Prostate gland (tissue), 2 donors: Measurements from ENCODE around the gene MCC. TPM values are rescaled to one million over a fixed set of nuclear protein-coding genes. Genes with fewer than 3 reads are reported as not detected.

ENCODE experiments used
- DNase-seq: peaks from one replicate; pipeline ENCODE4 v3.0.0-alpha.2; 2019; ENCODE audit warnings: low spot score
- H3K27ac ChIP-seq, 2 donors: fragments of 200-600 bp; sonication (generic); 2 replicates each; pipeline ENCODE4 v1.5.1; 2017 to 2019
- H3K27me3 ChIP-seq: fragments of 200-600 bp; sonication (generic); replicated peaks from 2 replicates; pipeline ENCODE4 v1.5.1; 2019; ENCODE audit not compliant: insufficient read depth
- H3K36me3 ChIP-seq, 2 donors: fragments of 200-600 bp; sonication (generic); 1 replicate in 1 of 2; 2 replicates in 1 of 2; pipeline versions ENCODE4 v1.5.1 to v1.8.1; 2017 to 2019
- H3K4me1 ChIP-seq: fragments of 200-600 bp; sonication (generic); replicated peaks from 2 replicates; pipeline ENCODE4 v1.5.1; 2019
- H3K4me3 ChIP-seq, 2 donors: fragments of 200-600 bp; sonication (generic); 2 replicates each; pipeline ENCODE4 v1.5.1; 2017 to 2019
- H3K9me3 ChIP-seq: fragments of 200-600 bp; sonication (generic); 2 replicates; pipeline ENCODE4 v1.5.1; 2017
- CTCF ChIP-seq, 4 experiments: fragments of 200-600 bp in 2 of 4; fragments of 450-650 bp in 2 of 4; sonication (generic) in 2 of 4; IDR thresholded peaks; 1 replicate in 3 of 4; 2 replicates in 1 of 4; pipeline ENCODE4 v1.5.1; 2016 to 2019; ENCODE audit warnings: antibody characterized with exemption in 4 of 4, mild to moderate bottlenecking in 2 of 4, moderate library complexity in 2 of 4
- POLR2A ChIP-seq: fragments of 450-650 bp; IDR thresholded peaks from one replicate; pipeline ENCODE4 v1.6.1; 2016; ENCODE audit warnings: antibody characterized with exemption, mild to moderate bottlenecking
- POLR2AphosphoS5 ChIP-seq: sonication (generic); formaldehyde crosslinking; IDR thresholded peaks from one replicate; pipeline ENCODE4 v1.6.1; 2017; ENCODE audit warnings: antibody characterized with exemption
- WGBS: methylation state at CpG from one replicate; pipeline ENCODE4 v1.1.5; 2018; 5-methylcytosine and 5-hydroxymethylcytosine counted together
- intact Hi-C: fragments of 100-400 bp; cut with DNase I; formaldehyde crosslinking; loops from one replicate; pipeline ENCODE4 v1.14.2; 2022
- total RNA-seq, 2 donors: library from RNA; depleted of rRNA; stranded (reverse); fragments of >200 nt; gene quantifications; one replicate each; pipeline ENCODE4 v1.1.0, GENCODE V29; 2016

The MCC gene
- total RNA-seq, 2 donors from 2014 or later, result 41.5 to 54.1 TPM

DNA sequence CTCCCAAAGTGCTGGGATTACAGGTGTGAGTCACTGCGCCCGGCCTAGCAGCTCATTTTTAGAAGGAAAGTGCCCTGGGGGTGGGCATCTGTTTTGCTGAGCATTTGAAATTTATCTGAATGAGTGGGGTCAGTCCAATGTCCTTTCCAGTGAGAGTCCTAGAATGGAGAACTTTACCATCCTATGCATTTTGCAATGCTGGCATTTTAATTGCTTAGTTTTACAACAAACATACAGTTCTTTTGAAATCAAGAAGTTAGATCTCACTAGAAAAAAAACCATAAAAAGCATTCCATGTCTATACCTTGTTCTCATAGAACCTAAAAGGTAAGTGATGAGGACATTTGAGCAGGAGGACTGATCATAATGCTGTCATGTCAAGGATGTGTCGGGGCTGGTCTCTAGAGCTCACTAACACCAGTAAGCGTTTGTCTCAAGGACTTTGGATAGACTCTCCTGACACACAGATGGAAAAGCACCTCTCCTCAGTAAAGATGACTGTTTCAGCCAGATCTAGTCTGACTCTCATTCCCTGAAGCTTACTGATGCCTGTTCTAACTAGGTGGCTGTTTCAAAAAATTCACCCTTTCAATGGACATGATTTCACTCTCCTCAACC is 427.7 kb downstream of the MCC start:
- WGBS, result 75% methylated on average over 4 of the region's 4 CpGs
- Histone ChIP-seq H3K36me3 (no peaks in the 10 kb centered on the region), H3K9me3 (no peaks in the 10 kb centered on the region), H3K4me3 (no peak overlapping the region), H3K27me3 (no peaks in the 10 kb centered on the region), H3K27ac (no peak overlapping the region), H3K4me1 (no peaks in the 10 kb centered on the region)
- TF ChIP-seq POLR2AphosphoS5 (no peak), CTCF (IDR thresholded peaks at IDR 0.05) (no peak), POLR2A (no peak)
- DNase-seq, result no peak
- intact Hi-C loops, result no loop called here

DNA sequence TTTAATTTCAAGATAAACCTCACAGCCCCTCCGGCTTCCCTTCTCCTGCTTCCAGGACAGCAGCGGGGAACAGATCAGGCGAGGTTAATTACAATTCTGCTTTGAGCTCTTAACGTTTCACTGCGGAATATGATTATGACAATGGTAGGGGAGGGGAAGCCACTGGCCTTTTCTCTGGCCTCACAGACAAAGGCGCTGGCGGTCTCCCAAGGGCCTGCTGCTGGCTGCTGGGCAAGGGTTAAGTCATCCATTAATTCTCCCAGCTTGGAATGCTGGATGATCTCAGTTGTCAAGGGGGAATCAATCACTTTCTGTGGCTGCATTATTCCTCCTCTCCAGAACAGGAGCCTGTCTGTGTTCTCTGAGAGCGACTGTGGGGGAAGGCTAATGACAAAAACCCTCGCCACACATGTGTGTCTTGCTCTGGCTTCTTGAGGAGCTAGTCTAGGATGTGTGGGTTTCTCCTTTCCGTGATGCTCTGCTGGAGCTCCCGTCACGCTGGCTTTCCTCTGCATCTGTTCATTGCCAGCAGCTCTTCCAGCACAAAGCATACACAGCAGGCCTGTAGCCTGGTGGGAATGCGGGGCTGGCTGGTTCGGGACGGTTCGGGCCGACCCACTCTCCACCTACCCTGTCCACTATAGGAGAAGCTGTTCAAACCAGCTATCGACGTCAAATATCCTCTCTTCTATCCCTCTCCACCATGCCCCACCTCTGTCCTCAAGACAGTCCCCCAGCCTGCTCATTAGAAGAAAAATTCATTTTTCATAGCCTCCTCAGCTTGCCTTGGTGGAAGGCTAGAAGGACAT is 428.8 kb downstream of the MCC start:
- H3K27ac ChIP-seq, result no peak overlapping the region
- DNase-seq, result no peak
- H3K9me3 ChIP-seq, result no peaks in the 10 kb centered on the region
- intact Hi-C loops, result no loop called here
- WGBS, result 59% methylated on average over 19 of the region's 19 CpGs
- H3K36me3 ChIP-seq, result no peaks in the 10 kb centered on the region
- no peak for TF ChIP-seq POLR2A
- H3K4me3 ChIP-seq, result no peak overlapping the region
- H3K4me1 ChIP-seq, result no peaks in the 10 kb centered on the region
- no peaks in the 10 kb centered on the region for H3K27me3 ChIP-seq

DNA sequence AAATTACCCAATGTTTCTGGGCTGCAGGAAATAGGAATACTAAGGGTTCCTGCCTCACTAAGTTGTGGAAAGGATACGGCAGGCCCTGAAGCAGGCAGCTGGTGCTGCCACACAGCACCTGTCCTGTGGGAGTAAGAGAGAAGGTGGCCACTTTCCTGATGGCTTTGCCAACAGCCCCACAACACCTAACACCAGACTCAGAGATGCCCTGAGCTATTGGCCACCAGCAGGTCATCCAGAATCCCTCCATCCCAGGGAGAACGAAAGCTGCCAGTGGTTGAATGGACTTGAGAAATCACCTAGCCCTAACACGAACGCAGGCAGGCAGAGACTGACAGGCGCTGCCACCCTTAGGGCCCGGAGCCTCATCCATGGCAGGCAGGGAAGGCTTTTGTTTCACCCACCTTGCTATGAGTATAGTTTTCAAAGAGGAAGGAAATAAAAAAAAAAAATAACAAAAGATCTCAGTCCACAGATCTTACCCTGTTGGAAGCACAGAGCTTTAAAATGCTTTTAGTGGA is 429.5 kb downstream of the MCC start:
- Histone ChIP-seq H3K36me3 (no peaks in the 10 kb centered on the region), H3K9me3 (no peaks in the 10 kb centered on the region), H3K4me3 (no peak overlapping the region), H3K27me3 (no peaks in the 10 kb centered on the region), H3K27ac (peak overlapping the region in 1 of 2 donors; percentile 26), H3K4me1 (no peaks in the 10 kb centered on the region)
- TF ChIP-seq CTCF (IDR thresholded peaks at IDR 0.05) (no peak), POLR2A (no peak), POLR2AphosphoS5 (no peak)
- intact Hi-C loops, result no loop called here
- no peak for DNase-seq
- 45% methylated on average over 6 of the region's 6 CpGs for WGBS

DNA sequence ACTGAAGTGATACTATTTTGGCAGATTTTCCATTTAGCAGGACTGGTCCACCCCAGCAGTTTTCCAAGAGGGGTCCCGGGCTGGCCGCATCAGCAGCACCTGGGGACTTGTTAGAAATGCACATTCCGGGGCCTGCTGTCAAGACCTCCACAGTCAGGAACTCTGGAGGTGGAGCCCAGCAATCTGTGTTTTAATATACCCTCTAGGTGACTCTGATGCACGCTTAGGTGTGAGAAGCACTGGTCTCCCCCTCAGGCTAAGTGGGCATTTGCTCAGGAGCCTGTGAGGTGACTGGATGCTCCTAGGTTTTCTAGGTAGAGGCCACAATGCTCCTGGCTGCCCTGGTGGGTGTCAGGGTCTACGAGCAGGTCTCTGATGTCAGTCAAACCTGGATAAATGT is 430.0 kb downstream of the MCC start:
- Histone ChIP-seq H3K4me1 (no peaks in the 10 kb centered on the region), H3K36me3 (no peaks in the 10 kb centered on the region), H3K27me3 (no peaks in the 10 kb centered on the region), H3K27ac (peak overlapping the region in 1 of 2 donors; percentile 26), H3K9me3 (no peaks in the 10 kb centered on the region), H3K4me3 (no peak overlapping the region)
- DNase-seq, result no peak
- WGBS, result 68% methylated on average over 5 of the region's 5 CpGs
- intact Hi-C loops, result no loop called here
- TF ChIP-seq CTCF (IDR thresholded peaks at IDR 0.05), result no peak
- no peak for TF ChIP-seq POLR2A
- no peak for TF ChIP-seq POLR2AphosphoS5

- WGBS, result 27% methylated on average over 14 of the region's 14 CpGs
Measured at GRCh38 chr5:113057557-113057984, 430.7 kb downstream of the MCC start.

More at GRCh38 chr5:113057557-113057984, 430.7 kb downstream of the MCC start:
- H3K4me1 ChIP-seq, result no peaks in the 10 kb centered on the region
- no peak overlapping the region for H3K4me3 ChIP-seq
- no peaks in the 10 kb centered on the region for H3K36me3 ChIP-seq
- no peaks in the 10 kb centered on the region for H3K27me3 ChIP-seq
- intact Hi-C loops, result no loop called here
- H3K27ac ChIP-seq, result no peak overlapping the region
- TF ChIP-seq POLR2AphosphoS5, result peak; percentile 65
- TF ChIP-seq CTCF (IDR thresholded peaks at IDR 0.05), result no peak
- TF ChIP-seq POLR2A, result no peak
- H3K9me3 ChIP-seq, result no peaks in the 10 kb centered on the region
- peak; percentile 68 for DNase-seq
